K562 (cell line): ENCODE data around the gene OCA2. TPM values are rescaled to one million over a fixed set of nuclear protein-coding genes. Genes with fewer than 3 reads are reported as not detected.

Source experiments
- ATAC-seq: fragments of 200-7000 bp; cut with Tn5 transposase; 3 replicates; pipeline ENCODE4 v1.9.1; 2020; ENCODE audit warnings: moderate library complexity
- BruUV-seq: library from RNA; stranded (reverse); fragments of 400-500 nt; replicated peaks from 2 replicates; lab custom pipeline; 2021; lab: Mats Ljungman, UMichigan
- CTCF ChIA-PET: fragments of 300-600 bp; formaldehyde crosslinking; extraction: SDS; loops from one replicate; lab custom pipeline; 2021; ENCODE audit warnings: low intra/inter-chr PET ratio; lab: Yijun Ruan, JAX
- POLR2A ChIA-PET: fragments of 300-600, 350-650 bp; sonication (Branson Sonifier 250); formaldehyde crosslinking; extraction: SDS; loops from one replicate; lab custom pipeline; 2021; ENCODE audit warnings: antibody characterized with exemption, inconsistent platforms; lab: Yijun Ruan, JAX
- DNase-seq, 4 experiments: peaks; one replicate each; pipeline versions ENCODE4 v3.0.0 to v3.0.0-alpha.2; 2011 to 2018; ENCODE audit warnings: low spot score in 3 of 4, mixed read lengths in 3 of 4; ENCODE audit errors: extremely low read depth in 1 of 4
- FAIRE-seq: peaks from 2 replicates; lab custom pipeline; 2011; peaks lifted over from hg19 to GRCh38; lab: Jason Lieb, UNC
- H2AFZ ChIP-seq: 2 replicates; pipeline ENCODE4 v1.6.0; 2011; ENCODE audit warnings: low read depth, low read length, control low read depth, inconsistent platforms
- H3K27ac ChIP-seq: fragments of 200-600 bp; 3 replicates; pipeline ENCODE4 v1.8.0; 2011; ENCODE audit warnings: low read depth, mild to moderate bottlenecking, control low read depth, inconsistent platforms, low read length, moderate library complexity, mixed read lengths; ENCODE audit errors: extremely low read depth
- H3K27me3 ChIP-seq, 2 experiments: fragments of 300-600 bp in 1 of 2; 2 replicates in 1 of 2; 3 replicates in 1 of 2; pipeline versions ENCODE4 v1.6.0 to v1.8.0; 2011; ENCODE audit warnings: inconsistent platforms in 2 of 2, low read length in 2 of 2, mild to moderate bottlenecking in 1 of 2, mixed read lengths in 1 of 2, moderate library complexity in 1 of 2; ENCODE audit not compliant: control insufficient read depth in 2 of 2, insufficient read depth in 2 of 2
- H3K36me3 ChIP-seq: fragments of 300-600 bp; 3 replicates; pipeline ENCODE4 v1.8.0; 2011; ENCODE audit warnings: mild to moderate bottlenecking, low read length, inconsistent platforms; ENCODE audit not compliant: control insufficient read depth, insufficient read depth
- H3K4me1 ChIP-seq, 2 experiments: fragments of 200-600 bp in 1 of 2; replicated peaks in 1 of 2; 2 replicates in 1 of 2; 3 replicates in 1 of 2; pipeline versions ENCODE4 v1.5.1 to v1.8.0; 2011; ENCODE audit warnings: inconsistent platforms in 2 of 2, low read length in 2 of 2, mild to moderate bottlenecking in 1 of 2, mixed read lengths in 1 of 2, moderate library complexity in 1 of 2; ENCODE audit not compliant: control insufficient read depth in 2 of 2, insufficient read depth in 2 of 2
- H3K4me2 ChIP-seq: 2 replicates; pipeline ENCODE4 v1.6.1; 2011; ENCODE audit warnings: low read length, control low read depth, inconsistent platforms, mixed read lengths; ENCODE audit not compliant: insufficient read depth
- H3K4me3 ChIP-seq: fragments of 200-600 bp; sonication (generic), shearing (Covaris generic); 2 replicates; pipeline ENCODE4 v1.5.1; 2016; ENCODE audit warnings: control low read depth, inconsistent platforms
- H3K79me2 ChIP-seq: fragments of 200-600 bp; 3 replicates; pipeline ENCODE4 v1.8.0; 2011; ENCODE audit warnings: low read length, inconsistent platforms; ENCODE audit not compliant: control insufficient read depth, insufficient read depth
- H3K9ac ChIP-seq, 2 experiments: 2 replicates each; pipeline versions ENCODE4 v1.6.0 to v1.6.1; 2011; ENCODE audit warnings: low read depth in 2 of 2, low read length in 2 of 2, control low read depth in 1 of 2, inconsistent platforms in 1 of 2, mild to moderate bottlenecking in 1 of 2, mixed read lengths in 1 of 2; ENCODE audit not compliant: insufficient read depth in 1 of 2
- H3K9me1 ChIP-seq: one replicate; pipeline ENCODE4 v1.6.0; 2011; ENCODE audit warnings: inconsistent platforms, mild to moderate bottlenecking, low read length, moderate library complexity; ENCODE audit not compliant: control insufficient read depth, insufficient read depth
- H3K9me3 ChIP-seq: replicated peaks from 2 replicates; pipeline ENCODE4 v1.5.1; 2011; ENCODE audit warnings: low read depth, low read length, inconsistent platforms; ENCODE audit not compliant: control insufficient read depth, insufficient read depth
- H4K20me1 ChIP-seq: replicated peaks from 2 replicates; pipeline ENCODE4 v1.6.1; 2011; ENCODE audit warnings: low read length, inconsistent platforms, mixed read lengths; ENCODE audit not compliant: control insufficient read depth, insufficient read depth
- ARID1B ChIP-seq: fragments of 450-650 bp; IDR thresholded peaks from 2 replicates; pipeline ENCODE4 v1.6.1; 2016; ENCODE audit warnings: antibody characterized with exemption, mild to moderate bottlenecking, inconsistent platforms
- EP400 ChIP-seq: fragments of 450-650 bp; IDR thresholded peaks from 2 replicates; pipeline ENCODE4 v1.6.1; 2017; ENCODE audit warnings: antibody characterized with exemption, mild to moderate bottlenecking, moderate library complexity
- FOXA3 ChIP-seq, 2 experiments: fragments of 450-650 bp in 1 of 2; sonication (generic) in 1 of 2; formaldehyde crosslinking; IDR thresholded peaks in 1 of 2; conservative IDR thresholded peaks in 1 of 2; 2 replicates each; pipeline versions ENCODE4 v1.4.0 to v1.8.0; 2020 to 2022; ENCODE audit warnings: mild to moderate bottlenecking in 2 of 2, missing genetic modification reagents in 1 of 2
- PATZ1 ChIP-seq: fragments of 250-450 bp; sonication (Bioruptor Pico); IDR thresholded peaks from 2 replicates; pipeline ENCODE4 v1.5.0; 2020; ENCODE audit warnings: mild to moderate bottlenecking, borderline replicate concordance
- TFE3 ChIP-seq: fragments of 450-650 bp; formaldehyde crosslinking; IDR thresholded peaks from 2 replicates; pipeline ENCODE4 v1.4.0; 2020; ENCODE audit warnings: mild to moderate bottlenecking, mixed read lengths
- THRB ChIP-seq: fragments of 450-650 bp; formaldehyde crosslinking; conservative IDR thresholded peaks from 2 replicates; pipeline ENCODE4 v1.4.0; 2022; ENCODE audit warnings: mild to moderate bottlenecking, missing genetic modification characterization
- ZC3H11A ChIP-seq: IDR thresholded peaks from 2 replicates; pipeline ENCODE4 v1.6.1; 2012; ENCODE audit warnings: low read depth, low read length, improper control_type of control experiment
- ZNF23 ChIP-seq: fragments of 250-450 bp; sonication (Bioruptor Pico); IDR thresholded peaks from 2 replicates; pipeline ENCODE4 v1.4.0; 2020; ENCODE audit warnings: mild to moderate bottlenecking
- ZNF717 ChIP-seq: fragments of 250-450 bp; sonication (Bioruptor Pico); IDR thresholded peaks from 2 replicates; pipeline ENCODE4 v1.5.0; 2021
- ZNF75A ChIP-seq: fragments of 450-650 bp; formaldehyde crosslinking; IDR thresholded peaks from 2 replicates; pipeline ENCODE4 v1.4.0; 2020; ENCODE audit warnings: mild to moderate bottlenecking
- WGBS: fragments of 100-300 bp; shearing (Covaris generic); methylation state at CpG from one replicate; pipeline ENCODE4 v1.1.6; 2016; ENCODE audit warnings: low coverage, mixed read lengths; ENCODE audit not compliant: insufficient coverage; ENCODE audit errors: missing lambda C conversion rate; 5-methylcytosine and 5-hydroxymethylcytosine counted together
- in situ Hi-C: fragments of 300-500 bp; cut with MboI; formaldehyde crosslinking; loops from 4 replicates; pipeline ENCODE4 v1.15.0; 2018; ENCODE audit warnings: inconsistent platforms, mixed read lengths
- intact Hi-C: fragments of 100-400 bp; cut with micrococcal nuclease; formaldehyde crosslinking; loops from 2 replicates; pipeline ENCODE4 v1.14.2; 2022
- polyA plus RNA-seq, 8 experiments: library from polyadenylated mRNA; depleted of rRNA in 4 of 8; stranded (reverse) in 5 of 8; unstranded in 3 of 8; fragments of >200 nt; fragmentation: Nextera tagmentation in 2 of 8; fragmentation: Illumina TruSeq in 1 of 8; extraction: Ambion mirVana in 2 of 8; extraction: Trizol in 1 of 8; gene quantifications; 2 replicates each; pipeline versions ENCODE4 v1.2.1 to v1.2.3, GENCODE V29; 2011 to 2014; ENCODE audit warnings: inconsistent platforms in 1 of 8, missing spikeins in 1 of 8
- total RNA-seq, 7 experiments: library from RNA; depleted of rRNA in 6 of 7; stranded (reverse); fragments of >200 nt in 6 of 7; fragmentation: Illumina TruSeq in 2 of 7; extraction: Trizol in 2 of 7; gene quantifications; 2 replicates each; pipeline versions ENCODE4 v1.2.1 to v1.2.3, GENCODE V29; 2011 to 2021; ENCODE audit warnings: low replicate concordance in 1 of 7

The OCA2 gene
- total and polyA plus RNA-seq, 9 of the 15 experiments (the other 6 are each of a cell fraction or from before 2014, with no cell fraction given): 0.07 to 0.59 (median 0.17) TPM; not detected in 1

GRCh38 chr15:27743638-27744037 is 355.5 kb downstream of the OCA2 start (continued):
- no peak for TF ChIP-seq TFE3 (CRISPR knock-in tag)
- TF ChIP-seq ZNF717 (CRISPR knock-in tag): no peak
- no peak for TF ChIP-seq ZNF23 (CRISPR knock-in tag)

- Histone ChIP-seq H3K27me3 (peaks cover 0 to 28% of the 10 kb centered on the region in 2 experiments; a peak in 2 of 5 replicates), H3K9me3 (no peaks in the 10 kb centered on the region), H3K79me2 (no peaks in the 10 kb centered on the region), H3K27ac (no peak overlapping the region), H3K36me3 (no peaks in the 10 kb centered on the region), H3K9ac (no peak overlapping the region), H3K4me3 (no peak overlapping the region), H4K20me1 (no peaks in the 10 kb centered on the region), H2AFZ (no peak overlapping the region), H3K4me1 (no peaks in the 10 kb centered on the region), H3K4me2 (no peak overlapping the region), H3K9me1 (no peaks in the 10 kb centered on the region)
- no peak for ATAC-seq
- ChIA-PET POLR2A (no interaction called here), CTCF (no interaction called here)
- DNase-seq: no peak
- no peak for FAIRE-seq
- WGBS: under 1% methylated on average over 16 of the region's 16 CpGs
- intact Hi-C loops: no loop called here
- in situ Hi-C loops: no loop called here
- BruUV-seq: no TSS peak
- TF ChIP-seq EP400: no peak
- TF ChIP-seq THRB (CRISPR knock-in tag): no peak
- no peak for TF ChIP-seq ZC3H11A
- TF ChIP-seq PATZ1 (CRISPR knock-in tag): no peak
- TF ChIP-seq ZNF75A (CRISPR knock-in tag): no peak
- no peak for TF ChIP-seq FOXA3 (CRISPR knock-in tag; conservative IDR thresholded peaks at IDR 0.05 in 1 of 2, IDR thresholded peaks at IDR 0.05 in 1 of 2)
- TF ChIP-seq ARID1B: no peak
These were observed 356.2 kb downstream of the OCA2 start for GRCh38 chr15:27742751-27743477.
